Mucosa of rectum (tissue), 2 donors: Measurements from ENCODE around the gene HSD17B1.

ENCODE experiments used
- H3K27ac ChIP-seq, 2 donors: one replicate each; pipeline ENCODE4 v1.7.0; 2013; ENCODE audit warnings: inconsistent platforms in 2 of 2, low read depth in 2 of 2, low read length in 2 of 2
- H3K27me3 ChIP-seq, 2 donors: one replicate each; pipeline ENCODE4 v1.7.0; 2013; ENCODE audit warnings: low read length in 2 of 2; ENCODE audit not compliant: control insufficient read depth in 2 of 2, insufficient read depth in 2 of 2
- H3K36me3 ChIP-seq, 2 donors: one replicate each; pipeline ENCODE4 v1.7.0; 2013; ENCODE audit warnings: low read length in 2 of 2; ENCODE audit not compliant: control insufficient read depth in 2 of 2, insufficient read depth in 2 of 2
- H3K4me1 ChIP-seq, 2 donors: one replicate each; pipeline ENCODE4 v1.7.0; 2013; ENCODE audit warnings: low read length in 2 of 2, mild to moderate bottlenecking in 1 of 2; ENCODE audit not compliant: control insufficient read depth in 2 of 2, insufficient read depth in 2 of 2
- H3K4me3 ChIP-seq, 2 donors: one replicate each; pipeline ENCODE4 v1.7.0; 2013; ENCODE audit warnings: low read length in 2 of 2
- H3K9ac ChIP-seq, 2 donors: one replicate each; pipeline ENCODE4 v1.7.0; 2013; ENCODE audit warnings: low read length in 2 of 2, low read depth in 1 of 2, mild to moderate bottlenecking in 1 of 2
- H3K9me3 ChIP-seq, 2 donors: one replicate each; pipeline ENCODE4 v1.7.0; 2013; ENCODE audit warnings: low read length in 2 of 2; ENCODE audit not compliant: control insufficient read depth in 2 of 2
- donor health status: healthy.
- donor health status: Normal muscosa, but diverticular disease.

HSD17B1 gene

GRCh38 chr17:42596386-42596785, 43.7 kb downstream of the HSD17B1 start:
- Histone ChIP-seq H3K9ac (no peak overlapping the region), H3K27me3 (no peaks in the 10 kb centered on the region), H3K9me3 (no peaks in the 10 kb centered on the region), H3K36me3 (peaks cover 2 to 14% of the 10 kb centered on the region in 2 donors), H3K4me1 (peaks cover 0 to 4% of the 10 kb centered on the region in 2 donors), H3K4me3 (no peak overlapping the region), H3K27ac (no peak overlapping the region)

- no peak overlapping the region for H3K9ac ChIP-seq
- H3K9me3 ChIP-seq: no peaks in the 10 kb centered on the region
- H3K27ac ChIP-seq: no peak overlapping the region
- H3K36me3 ChIP-seq: peaks cover 0 to 7% of the 10 kb centered on the region in 2 donors
- H3K4me3 ChIP-seq: no peak overlapping the region
- H3K27me3 ChIP-seq: no peaks in the 10 kb centered on the region
- H3K4me1 ChIP-seq: peaks cover 0 to 4% of the 10 kb centered on the region in 2 donors
These were observed 46.2 kb downstream of the HSD17B1 start for GRCh38 chr17:42598905-42599304.

GRCh38 chr17:42603318-42603717, 50.6 kb downstream of the HSD17B1 start:
- Histone ChIP-seq H3K4me1 (peaks cover 10 to 15% of the 10 kb centered on the region in 2 donors), H3K9me3 (no peaks in the 10 kb centered on the region), H3K27me3 (no peaks in the 10 kb centered on the region), H3K9ac (no peak overlapping the region), H3K27ac (no peak overlapping the region), H3K4me3 (no peak overlapping the region), H3K36me3 (peaks cover 0 to 2% of the 10 kb centered on the region in 2 donors)
